Nucleus accumbens (tissue), 56 donors: ENCODE measurements around the gene ASB13.
"Not testable (repeated sequence)": the region's sequence is repeated elsewhere in the genome, so short reads cannot be mapped to it uniquely, and the experiment has no call there.

Experiments used
- DNase-seq, 56 donors: peaks; one replicate each; lab custom pipeline; 2025; lab: John Stamatoyannopoulos, UW

Gene ASB13

DNA sequence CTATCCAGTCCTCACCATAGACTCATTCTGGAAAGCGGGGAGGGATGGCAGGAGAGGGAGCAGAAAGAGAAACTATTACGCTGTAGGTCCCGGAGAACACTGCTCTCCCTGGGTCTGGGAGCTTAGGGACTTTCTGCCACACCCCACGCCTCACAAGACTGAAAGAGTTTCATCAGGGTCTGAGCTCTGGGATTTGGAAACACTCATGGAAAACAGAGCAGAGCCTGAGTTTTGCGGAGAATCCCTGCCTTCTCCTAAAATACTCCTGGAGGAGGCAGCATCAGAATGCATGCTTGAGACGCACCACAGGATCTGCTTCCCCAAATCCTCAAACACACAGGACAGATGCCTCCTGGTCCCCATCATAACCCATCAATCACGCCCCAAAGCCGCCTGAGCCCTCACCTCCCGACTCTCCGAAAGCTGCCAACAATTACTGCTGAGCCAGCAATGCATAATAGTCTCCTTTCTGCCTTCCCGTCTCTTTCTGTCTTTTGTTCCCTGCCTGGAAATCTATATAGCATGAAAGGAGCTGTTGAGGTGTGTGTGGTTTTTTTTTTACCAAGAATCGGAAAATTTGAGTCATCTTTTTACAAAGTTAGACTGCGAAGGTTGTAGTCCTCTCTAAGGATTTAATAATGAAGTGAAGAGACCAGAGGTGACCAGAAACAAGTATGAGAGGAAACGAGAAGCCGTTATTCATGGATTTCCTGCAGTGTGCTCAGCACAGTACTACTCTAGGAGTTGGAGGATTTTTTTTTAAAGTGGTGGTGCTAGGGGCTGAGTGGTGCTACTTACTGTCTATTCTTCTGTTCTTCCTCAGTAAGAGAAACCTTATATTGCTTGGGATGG, 37.7 kb downstream of the ASB13 start:
- DNase-seq, result no peak

DNA sequence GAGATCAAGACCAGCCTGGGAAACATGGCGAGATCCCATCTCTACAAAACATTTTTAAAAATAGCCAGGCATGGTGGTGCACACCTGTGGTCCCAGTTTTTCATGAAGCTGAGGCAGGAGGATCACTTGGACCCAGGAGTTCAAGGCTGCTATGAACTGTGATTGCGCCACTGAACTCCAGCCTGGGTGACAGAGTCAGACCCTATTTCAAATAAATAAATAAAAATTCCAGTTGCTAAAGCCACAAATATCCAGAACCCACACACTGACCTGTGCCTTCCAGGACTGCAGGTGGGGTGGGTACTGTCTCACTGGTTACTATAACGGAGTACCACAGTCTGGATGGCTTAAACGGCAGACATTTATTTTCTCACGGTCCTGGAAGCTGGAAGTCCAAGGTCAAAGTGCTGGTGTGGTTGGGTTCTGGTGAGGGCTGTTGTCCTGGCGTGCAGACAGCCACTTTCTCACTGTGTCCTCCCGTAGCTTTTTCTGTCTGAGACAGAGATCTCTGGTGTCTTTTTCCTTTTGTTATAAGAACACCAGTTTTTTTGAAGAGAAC, 38.8 kb downstream of the ASB13 start:
- DNase-seq, result no peak

DNA sequence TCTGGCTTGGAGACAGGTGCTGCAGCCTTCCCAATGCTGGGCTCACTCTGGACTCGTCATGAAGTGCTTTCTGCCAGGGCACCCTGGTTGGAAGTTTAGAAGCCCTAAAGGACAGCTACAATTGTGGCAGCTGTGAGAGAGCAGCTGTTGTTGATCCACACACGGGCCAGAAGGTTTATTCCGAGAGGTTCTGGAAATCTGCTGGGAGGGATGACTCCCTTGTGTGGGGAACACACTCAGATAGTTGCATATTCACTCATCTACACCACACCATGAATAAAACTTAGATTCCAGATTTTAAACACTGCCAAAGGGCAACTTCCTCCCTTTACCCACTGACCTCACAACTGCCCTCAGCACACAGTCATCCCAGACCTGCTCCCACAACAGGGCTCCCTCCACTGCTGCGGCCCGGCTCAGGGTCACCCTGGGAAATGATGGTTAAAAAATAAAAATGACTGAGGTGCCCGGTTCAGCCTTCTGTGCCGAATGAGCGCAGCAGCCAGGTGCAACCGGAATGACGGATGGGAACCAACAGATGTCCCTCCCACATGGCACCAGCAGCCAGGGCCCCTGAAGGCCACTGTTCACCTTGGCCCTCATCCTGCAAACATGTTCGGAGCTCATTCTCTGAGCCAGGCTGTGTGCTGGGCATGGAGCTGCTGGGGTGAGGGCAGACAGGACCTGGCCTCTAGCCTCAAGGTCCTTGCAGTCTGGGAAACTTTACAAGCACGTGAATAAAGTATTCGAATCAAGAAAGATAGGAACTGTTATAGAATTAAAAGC, 40.2 kb downstream of the ASB13 start:
- DNase-seq, result no peak

DNA sequence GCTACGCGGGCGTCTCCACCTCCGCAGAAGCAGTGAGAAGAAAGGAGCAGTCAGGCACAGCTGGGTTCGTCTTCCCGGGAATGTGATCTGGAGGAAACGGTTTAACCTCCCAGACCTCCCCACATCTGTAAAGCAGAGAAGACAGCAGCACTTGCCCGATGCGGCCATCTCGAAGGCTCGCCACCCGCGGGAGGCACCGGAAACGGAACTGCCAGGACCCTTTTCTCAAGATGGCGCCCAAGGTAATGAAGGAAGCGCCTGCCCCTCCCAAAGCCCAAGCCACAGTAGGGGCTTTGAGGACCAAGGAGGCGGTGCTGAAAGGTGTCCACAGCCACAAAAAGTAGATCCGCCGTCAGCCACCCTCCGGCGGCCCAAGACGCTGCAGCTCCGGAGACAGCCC, 41.7 kb downstream of the ASB13 start:
- DNase-seq, result no peak

DNA sequence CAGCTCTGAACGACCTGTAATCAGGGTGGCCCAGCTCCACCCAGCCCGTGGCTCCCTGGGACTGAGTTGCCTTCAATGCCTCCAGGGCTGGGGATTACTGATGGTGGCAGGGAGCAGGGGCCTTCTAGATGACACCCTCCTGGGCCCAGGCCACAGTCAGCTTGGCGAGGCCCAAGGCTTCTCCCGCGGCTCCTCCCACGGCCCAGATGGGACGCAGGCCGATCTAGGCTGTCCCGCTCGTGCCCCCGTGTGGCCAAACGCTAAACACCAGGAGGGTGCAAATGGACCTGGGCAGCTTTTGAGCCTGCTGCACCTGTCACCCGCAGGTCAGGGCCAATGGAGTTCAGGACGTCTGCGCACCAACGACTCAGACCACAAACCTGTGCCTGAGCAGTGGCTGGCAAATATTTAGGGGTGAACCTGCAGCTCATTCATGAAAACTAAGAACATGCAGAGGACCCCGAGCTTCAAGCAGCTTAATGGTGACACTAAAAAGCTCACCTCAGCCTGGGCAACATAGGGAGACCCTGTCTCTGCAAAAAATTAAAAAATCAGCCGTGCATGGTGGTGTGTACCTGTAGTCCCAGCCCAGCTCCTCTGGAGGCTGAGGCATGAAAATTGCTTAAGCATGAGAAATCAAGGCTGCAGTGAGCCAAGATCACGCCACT, 43.2 kb downstream of the ASB13 start:
- DNase-seq, result peak in 54 of 56 donors; percentile 8 to 87 (median 52)

DNA sequence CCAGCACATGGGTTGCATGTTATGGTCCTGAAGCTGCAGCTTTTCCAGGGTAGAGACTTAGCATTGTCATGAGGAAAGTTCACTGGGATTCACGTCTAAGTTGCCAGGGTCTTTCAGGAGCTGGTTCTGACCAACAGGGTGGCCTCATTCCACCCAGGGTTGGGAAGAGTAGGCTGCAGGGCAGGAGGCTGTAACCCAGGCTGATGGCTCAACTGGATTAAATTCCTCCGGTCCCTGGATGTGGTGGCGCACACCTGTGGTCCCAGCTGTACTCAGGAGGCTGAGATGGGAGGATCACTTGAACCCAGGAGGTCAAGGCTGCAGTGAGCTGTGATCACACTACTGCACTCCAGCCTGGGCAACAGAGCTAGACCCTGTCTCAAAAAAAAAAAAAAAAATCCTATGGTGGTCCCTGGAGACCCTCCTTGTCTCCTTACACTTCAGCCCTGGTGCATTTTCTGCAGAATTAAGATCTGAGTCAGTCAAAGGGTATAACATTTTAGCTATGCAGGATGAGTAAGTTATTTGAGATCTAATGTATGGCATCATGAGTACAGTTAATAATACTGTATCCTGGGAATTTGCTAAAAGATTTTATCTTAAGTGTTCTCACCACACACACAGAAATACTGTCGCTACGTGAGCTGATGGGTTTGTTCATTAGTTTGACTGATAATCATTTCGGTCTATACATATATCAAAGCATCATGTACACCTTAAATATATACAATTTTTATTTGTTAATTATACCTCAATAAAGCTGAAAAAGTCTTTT, 44.0 kb downstream of the ASB13 start:
- DNase-seq, result no peak

DNA sequence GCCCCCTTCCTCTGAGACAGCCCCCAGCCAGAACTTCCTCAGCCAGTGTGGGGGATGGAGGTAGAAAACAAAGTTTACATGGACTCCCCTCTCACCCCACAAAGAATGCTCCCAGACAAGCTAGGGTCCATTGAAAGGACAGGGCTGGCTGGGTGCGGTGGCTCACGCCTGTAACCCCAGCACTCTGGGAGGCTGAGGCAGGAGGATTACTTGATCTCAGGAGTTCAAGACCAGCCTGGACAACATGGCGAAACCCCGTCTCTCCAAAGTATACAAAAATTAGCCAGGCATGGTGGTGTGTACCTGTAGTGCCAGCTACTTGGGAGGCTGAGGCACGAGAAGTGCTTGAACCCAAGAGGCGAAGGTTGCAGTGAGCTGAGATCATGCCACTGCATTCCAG, 45.0 kb downstream of the ASB13 start:
- not testable (repeated sequence) for DNase-seq

DNA sequence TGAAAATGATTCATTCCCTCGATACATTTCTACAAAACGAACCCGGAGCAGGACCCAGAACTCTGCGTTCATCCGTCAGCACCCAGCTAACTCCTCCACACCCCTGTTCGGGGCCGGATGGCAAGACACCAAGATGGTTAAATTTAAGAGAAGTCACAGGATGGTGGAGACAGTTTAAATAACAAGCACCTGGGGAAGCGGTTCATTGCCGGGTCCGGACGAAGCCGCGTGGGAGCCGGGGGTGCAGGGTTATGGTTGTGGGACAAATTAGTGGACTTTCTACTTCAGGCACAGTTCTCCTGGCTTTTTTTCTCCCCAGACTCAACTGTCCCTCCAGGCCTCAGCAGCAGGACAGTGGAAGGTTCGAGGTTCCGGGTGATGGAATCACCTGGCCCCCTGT, 45.4 kb downstream of the ASB13 start:
- DNase-seq, result no peak

DNA sequence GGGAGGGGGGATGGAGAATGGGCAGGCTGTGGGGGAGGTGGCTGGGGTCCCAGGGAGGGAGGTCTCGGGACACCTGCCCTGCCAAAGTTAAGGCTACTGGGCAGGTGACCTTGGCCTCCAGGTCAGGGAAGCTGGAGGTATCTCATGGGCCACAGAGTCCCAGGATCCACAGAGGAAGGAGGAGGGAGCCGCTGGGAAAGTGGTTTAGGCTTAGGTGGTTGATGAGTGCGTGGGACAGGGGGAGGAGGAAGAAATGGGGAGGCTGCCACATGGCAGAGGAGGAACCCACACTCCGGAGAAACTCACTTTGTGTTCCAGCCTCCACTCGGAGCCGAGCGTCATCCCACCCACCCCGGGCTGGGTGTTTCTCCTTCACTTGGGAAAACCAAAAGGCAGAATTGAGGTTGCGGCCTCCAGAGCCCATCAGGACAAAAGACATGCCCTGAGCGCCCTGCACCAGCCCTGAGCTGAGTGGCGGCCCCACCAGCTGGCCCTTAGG, 46.1 kb downstream of the ASB13 start:
- peak in 3 of 56 donors; percentile 5 to 15 (median 15) for DNase-seq

DNA sequence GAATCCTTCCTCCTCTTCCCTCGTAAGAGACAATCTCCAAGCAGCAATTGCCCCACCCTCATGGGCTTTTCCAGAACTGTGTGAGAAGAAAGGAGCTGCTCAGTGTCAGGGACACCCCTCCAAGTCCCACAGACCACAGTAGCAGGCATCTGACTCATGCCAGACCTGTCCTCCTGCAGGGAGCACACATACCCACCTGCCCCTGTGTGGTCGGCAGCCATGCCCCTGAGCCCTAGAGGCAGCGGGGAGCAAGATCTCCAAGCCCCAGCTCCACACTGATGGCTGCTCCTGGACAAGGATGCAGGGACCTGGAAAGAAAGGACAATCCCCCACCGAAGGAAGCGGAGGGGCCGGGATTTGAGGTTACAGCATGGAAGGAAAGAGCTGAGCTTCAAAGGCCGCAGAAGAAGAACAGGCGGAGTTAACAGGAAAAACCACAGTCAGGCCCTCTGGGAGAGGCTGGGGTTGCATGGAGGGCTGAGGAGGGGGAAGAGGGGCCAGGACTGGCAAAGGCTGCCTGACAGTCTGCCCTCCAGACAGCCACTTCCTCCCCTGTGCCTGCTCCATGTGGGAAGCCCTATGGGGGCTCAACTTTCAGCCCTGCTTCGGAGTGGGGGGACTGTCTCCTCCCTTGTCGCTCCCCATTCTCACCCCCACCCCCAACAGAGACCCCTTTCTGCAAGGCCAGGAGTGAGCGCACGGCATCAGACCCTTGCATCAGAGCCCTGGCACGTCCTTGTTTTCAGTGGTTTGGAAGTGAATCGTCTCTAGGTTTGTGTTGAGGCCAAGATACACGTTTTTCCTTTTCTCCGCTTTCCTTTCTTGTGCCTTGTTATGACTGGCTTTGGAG, 46.8 kb downstream of the ASB13 start:
- DNase-seq, result no peak

DNA sequence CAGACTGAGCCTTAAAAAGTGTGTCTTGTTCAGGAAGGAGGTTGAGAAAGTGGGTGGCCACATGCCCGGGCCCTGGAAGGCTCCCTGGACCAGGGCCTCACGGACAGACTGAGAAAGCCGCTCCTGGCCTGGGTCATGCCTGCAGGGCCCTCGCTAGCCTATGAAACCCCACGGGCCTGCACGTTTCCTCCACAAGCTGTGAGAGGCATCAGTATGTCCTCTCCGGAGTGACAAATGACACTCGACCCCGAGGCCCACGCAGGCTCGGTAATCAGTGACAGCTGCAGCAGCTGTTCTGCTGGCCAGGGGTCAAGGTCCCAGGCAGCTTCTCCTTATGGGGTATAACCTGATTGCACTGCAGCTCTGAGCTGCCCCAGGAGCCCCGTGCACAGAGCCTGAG, 47.6 kb downstream of the ASB13 start:
- peak in 1 of 56 donors; percentile 6 for DNase-seq

DNA sequence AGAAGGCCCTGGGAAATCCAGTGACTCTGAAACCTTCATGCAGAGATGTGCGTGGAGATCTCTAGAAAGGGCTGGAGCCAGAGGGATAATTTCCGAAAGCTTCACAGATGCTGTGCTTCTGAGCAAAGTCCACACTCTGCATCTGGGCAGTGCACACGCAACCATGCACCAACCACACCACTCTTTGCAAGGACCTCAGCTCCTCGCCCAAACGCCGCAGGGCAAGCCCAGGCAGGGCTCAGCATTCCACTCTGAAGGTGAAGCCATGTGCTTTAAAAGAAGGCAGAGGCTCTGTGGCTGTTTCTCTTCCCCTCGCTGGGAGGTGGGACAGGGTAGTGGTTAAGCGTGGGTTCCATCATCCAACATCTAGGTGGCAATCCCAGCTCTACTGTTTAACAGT, 48.4 kb downstream of the ASB13 start:
- no peak for DNase-seq

DNA sequence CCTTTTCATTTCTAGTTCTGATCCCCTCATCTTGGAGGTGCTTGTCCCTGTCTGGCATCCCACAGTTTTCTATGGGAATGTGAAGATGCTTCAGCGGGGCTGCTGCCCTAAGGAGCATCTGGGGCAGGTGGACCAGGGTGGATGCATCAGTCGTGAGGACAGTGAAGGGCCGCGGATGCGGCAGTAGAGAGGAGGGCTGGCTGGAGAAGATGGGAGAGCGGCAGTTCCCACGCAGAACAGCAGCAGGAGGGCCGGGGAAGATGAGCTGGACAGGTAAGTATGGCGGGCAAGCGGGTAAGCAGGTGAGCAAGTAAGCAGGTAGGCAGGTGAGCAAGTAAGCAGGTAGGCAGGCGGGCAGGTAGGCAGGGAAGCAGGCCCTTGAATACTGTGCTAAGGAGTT, 48.9 kb downstream of the ASB13 start:
- no peak for DNase-seq

DNA sequence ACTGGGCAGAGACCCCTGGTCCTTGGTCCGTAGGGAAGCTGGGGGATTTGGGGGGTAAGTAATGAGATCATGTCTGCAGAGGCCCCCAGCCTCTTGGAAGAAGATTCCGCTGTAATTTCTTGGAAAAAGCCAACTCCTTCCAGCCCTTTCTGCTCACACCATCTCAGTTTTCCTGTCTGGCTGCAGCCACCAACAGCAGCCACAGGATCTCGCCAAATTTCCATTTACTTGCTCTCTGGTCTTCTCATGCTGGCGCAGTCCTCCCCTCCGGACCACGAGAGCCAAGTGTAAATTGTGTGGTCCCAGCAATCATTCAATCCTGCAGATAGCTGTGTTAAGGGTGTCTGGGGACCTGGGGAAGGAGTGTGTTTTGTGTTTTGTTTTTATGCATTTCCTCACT, 49.6 kb downstream of the ASB13 start:
- no peak for DNase-seq

DNA sequence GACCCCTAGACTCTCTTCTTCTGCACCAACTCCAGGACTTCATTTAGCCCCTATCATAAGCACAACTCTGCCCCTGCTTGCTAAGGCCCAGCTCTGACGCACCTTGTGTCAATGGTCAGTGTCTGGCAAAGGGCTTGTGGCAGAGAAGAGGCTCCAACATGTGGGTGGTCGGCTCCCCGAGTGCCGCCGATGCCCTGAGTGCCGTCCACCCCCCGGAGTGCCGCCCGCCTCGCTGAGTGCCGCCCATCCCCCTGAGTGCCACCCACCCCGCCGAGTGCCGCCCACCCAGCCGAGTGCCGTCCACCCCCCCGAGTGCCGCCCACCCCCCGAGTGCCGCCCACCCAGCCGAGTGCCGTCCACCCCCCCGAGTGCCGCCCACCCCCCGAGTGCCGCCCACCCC, 50.3 kb downstream of the ASB13 start:
- DNase-seq, result no peak

DNA sequence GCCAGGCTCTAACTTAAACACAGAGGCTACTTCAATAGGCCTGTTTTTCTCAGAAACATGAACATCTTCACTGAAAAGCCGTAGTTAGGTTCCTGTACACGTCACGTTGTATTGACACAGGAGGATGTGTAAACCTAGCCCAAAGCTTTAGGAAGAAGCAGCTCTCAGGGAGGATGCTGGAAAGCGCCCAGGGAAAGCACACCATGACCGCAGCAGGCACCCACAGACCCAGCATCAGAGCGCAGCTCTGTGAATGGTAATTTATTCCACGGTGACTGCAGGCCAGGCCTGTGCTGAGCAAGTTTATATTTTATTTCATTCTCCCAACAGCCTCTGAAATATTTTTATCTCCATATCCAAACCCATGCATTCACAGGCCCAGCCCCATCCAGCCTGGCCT, 51.1 kb downstream of the ASB13 start:
- DNase-seq, result no peak

DNA sequence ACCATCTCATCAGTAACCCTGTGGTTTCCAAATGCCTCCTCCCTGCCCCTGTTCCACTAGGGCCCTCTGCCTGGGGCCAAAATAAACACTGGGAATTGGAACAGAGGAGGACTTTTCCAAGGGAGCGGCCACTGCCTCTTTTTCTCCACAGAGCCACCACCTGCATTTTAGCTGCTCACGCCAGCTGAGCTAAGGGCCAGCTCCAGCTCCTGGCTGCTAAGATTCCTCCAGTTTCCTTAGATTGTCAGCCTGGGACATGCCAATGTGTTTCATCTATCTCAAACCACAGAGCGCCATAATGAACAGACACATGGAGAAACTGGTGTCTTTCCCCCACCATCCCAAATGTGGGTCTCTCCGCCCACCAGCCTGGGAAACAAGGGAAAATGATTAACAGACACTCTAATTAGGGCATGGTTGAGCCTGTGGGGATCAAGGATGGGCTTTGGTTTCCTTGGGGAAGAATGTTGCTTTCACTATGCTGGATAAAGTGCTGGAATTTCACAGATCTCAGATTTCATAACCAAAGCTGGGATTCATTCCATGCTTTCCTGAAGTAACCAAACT, 52.2 kb downstream of the ASB13 start:
- no peak for DNase-seq

DNA sequence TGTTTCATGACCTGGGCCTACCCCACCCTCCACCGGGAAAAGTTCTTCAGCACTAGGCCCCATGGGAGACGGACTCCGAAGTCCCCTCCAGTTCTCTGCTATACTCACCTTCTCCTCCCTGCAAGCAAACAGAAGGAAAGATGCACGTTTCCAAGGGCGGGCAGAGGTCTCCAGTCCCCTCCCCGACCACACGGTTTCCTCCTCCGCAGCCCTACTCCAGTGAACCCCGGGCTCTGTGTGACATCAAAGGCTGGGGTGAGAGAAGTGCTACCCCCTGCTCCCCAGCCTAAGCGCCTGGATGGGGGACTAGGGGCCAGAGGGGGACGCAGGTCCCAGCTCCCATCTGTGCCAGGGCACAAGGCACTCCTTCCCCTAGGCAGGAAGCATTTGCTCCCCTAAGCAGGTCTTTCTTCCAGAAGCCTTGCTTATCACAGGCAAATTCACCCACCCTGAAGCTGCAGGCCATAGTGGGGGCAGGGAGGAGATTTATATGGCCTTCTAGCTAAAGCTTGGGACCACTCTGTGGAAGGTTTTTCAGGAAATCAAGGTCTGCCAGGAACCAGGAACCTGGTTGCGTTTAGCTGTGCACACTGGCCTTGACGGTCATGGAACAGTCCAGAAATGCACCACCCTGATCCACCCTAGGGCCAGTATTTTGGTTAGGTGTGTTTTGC, 52.8 kb downstream of the ASB13 start:
- no peak for DNase-seq
